Neuronal stem cell (in vitro differentiated cells): ENCODE results near the gene VWF.

Source experiments
- DNase-seq: peaks from one replicate; pipeline ENCODE4 v3.0.0-alpha.2; 2013; ENCODE audit warnings: low spot score
- H2AFZ ChIP-seq: one replicate; pipeline ENCODE4 v1.6.1; 2013; ENCODE audit warnings: mild to moderate bottlenecking, low read length, inconsistent platforms
- H2AK5ac ChIP-seq: 2 replicates; pipeline ENCODE4 v1.6.1; 2013; ENCODE audit warnings: low read depth, mild to moderate bottlenecking, inconsistent platforms, low read length, moderate library complexity, mixed read lengths
- H2BK120ac ChIP-seq: 2 replicates; pipeline ENCODE4 v1.6.1; 2013; ENCODE audit warnings: low read depth, mild to moderate bottlenecking, inconsistent platforms, low read length, moderate library complexity, mixed read lengths
- H2BK12ac ChIP-seq: one replicate; pipeline ENCODE4 v1.6.1; 2013; ENCODE audit warnings: low read length, inconsistent platforms
- H2BK15ac ChIP-seq: 2 replicates; pipeline ENCODE4 v1.6.1; 2013; ENCODE audit warnings: mild to moderate bottlenecking, low read length, inconsistent platforms, mixed read lengths
- H2BK5ac ChIP-seq: one replicate; pipeline ENCODE4 v1.6.1; 2013; ENCODE audit warnings: inconsistent platforms, mild to moderate bottlenecking, low read length, moderate library complexity
- H3K14ac ChIP-seq: one replicate; pipeline ENCODE4 v1.6.1; 2013; ENCODE audit warnings: low read length, inconsistent platforms
- H3K18ac ChIP-seq: 2 replicates; pipeline ENCODE4 v1.6.1; 2013; ENCODE audit warnings: low read length, inconsistent platforms
- H3K23ac ChIP-seq: 2 replicates; pipeline ENCODE4 v1.6.1; 2013; ENCODE audit warnings: low read depth, mild to moderate bottlenecking, mixed read lengths, low read length, inconsistent platforms; ENCODE audit not compliant: poor library complexity
- H3K27ac ChIP-seq: replicated peaks from 3 replicates; pipeline ENCODE4 v1.5.1; 2013; ENCODE audit warnings: low read length, inconsistent platforms
- H3K27me3 ChIP-seq, 3 experiments: 2 replicates each; pipeline ENCODE4 v1.6.1; 2013; ENCODE audit warnings: low read length in 3 of 3, mild to moderate bottlenecking in 2 of 3, inconsistent platforms in 1 of 3, low read depth in 1 of 3, mixed read lengths in 1 of 3, moderate library complexity in 1 of 3; ENCODE audit not compliant: control insufficient read depth in 3 of 3, insufficient read depth in 3 of 3
- H3K36me3 ChIP-seq, 2 donors: replicated peaks in 1 of 2; 2 replicates each; pipeline ENCODE4 v1.6.1; 2013; ENCODE audit warnings: low read length in 2 of 2; ENCODE audit not compliant: control insufficient read depth in 2 of 2, insufficient read depth in 2 of 2
- H3K4ac ChIP-seq: 2 replicates; pipeline ENCODE4 v1.6.1; 2013; ENCODE audit warnings: inconsistent platforms, mild to moderate bottlenecking, low read length, moderate library complexity
- H3K4me1 ChIP-seq, 2 donors: 1 replicate in 1 of 2; 2 replicates in 1 of 2; pipeline ENCODE4 v1.6.1; 2013; ENCODE audit warnings: low read length in 2 of 2, low read depth in 1 of 2; ENCODE audit not compliant: control insufficient read depth in 2 of 2, insufficient read depth in 1 of 2
- H3K4me2 ChIP-seq: one replicate; pipeline ENCODE4 v1.6.1; 2013; ENCODE audit warnings: mild to moderate bottlenecking, low read length, inconsistent platforms; ENCODE audit not compliant: insufficient read depth, poor library complexity, severe bottlenecking
- H3K4me3 ChIP-seq, 2 donors: 2 replicates each; pipeline ENCODE4 v1.5.1; 2013; ENCODE audit warnings: low read length in 2 of 2, mild to moderate bottlenecking in 2 of 2, inconsistent platforms in 1 of 2, moderate library complexity in 1 of 2
- H3K79me1 ChIP-seq: one replicate; pipeline ENCODE4 v1.6.1; 2013; ENCODE audit warnings: low read depth, mild to moderate bottlenecking, inconsistent platforms, low read length, moderate library complexity
- H3K9ac ChIP-seq: one replicate; pipeline ENCODE4 v1.6.1; 2013; ENCODE audit warnings: mild to moderate bottlenecking, low read depth, low read length, inconsistent platforms; ENCODE audit not compliant: poor library complexity
- H3K9me3 ChIP-seq, 2 donors: replicated peaks in 1 of 2; 2 replicates each; pipeline versions ENCODE3 to v1.6.1; 2013; ENCODE audit warnings: low read length in 2 of 2, mild to moderate bottlenecking in 2 of 2, inconsistent platforms in 1 of 2, low read depth in 1 of 2, mixed read lengths in 1 of 2, moderate library complexity in 1 of 2; ENCODE audit not compliant: control insufficient read depth in 2 of 2, insufficient read depth in 1 of 2
- H4K8ac ChIP-seq: one replicate; pipeline ENCODE4 v1.6.1; 2013; ENCODE audit warnings: low read depth, mild to moderate bottlenecking, inconsistent platforms, low read length, moderate library complexity
- H4K91ac ChIP-seq: one replicate; pipeline ENCODE4 v1.6.1; 2013; ENCODE audit warnings: low read length, low read depth, mild to moderate bottlenecking, inconsistent platforms; ENCODE audit not compliant: poor library complexity
- WGBS, 2 donors: extraction: QIAGEN DNeasy Blood & Tissue Kit; methylation state at CpG; one replicate each; pipeline ENCODE4 v1.1.7; 2013; ENCODE audit warnings: missing lambda C conversion rate in 2 of 2, mixed read lengths in 1 of 2; ENCODE audit not compliant: insufficient read length in 2 of 2, insufficient replicate concordance in 1 of 2; ENCODE audit errors: extremely low coverage in 2 of 2; 5-methylcytosine and 5-hydroxymethylcytosine counted together

Gene VWF

GRCh38 chr12:6034596-6034995 lies 89.9 kb downstream of the VWF start:
- no peak overlapping the region for H4K8ac ChIP-seq
- H3K23ac ChIP-seq: no peak overlapping the region
- no peak overlapping the region for H3K4me3 ChIP-seq
- no peak overlapping the region for H2BK12ac ChIP-seq
- H3K9me3 ChIP-seq: peaks cover 0 to 2% of the 10 kb centered on the region in 2 donors
- no peak overlapping the region for H2AFZ ChIP-seq
- no peak overlapping the region for H2BK15ac ChIP-seq
- H3K79me1 ChIP-seq: no peaks in the 10 kb centered on the region
- no peak overlapping the region for H3K14ac ChIP-seq
- H3K18ac ChIP-seq: no peak overlapping the region
- H3K36me3 ChIP-seq: no peaks in the 10 kb centered on the region
- no peaks in the 10 kb centered on the region for H3K4me1 ChIP-seq
- WGBS, 2 donors: no CpG with 5 or more reads among the region's 9 CpGs
- H4K91ac ChIP-seq: no peak overlapping the region
- H2BK5ac ChIP-seq: no peak overlapping the region
- H3K9ac ChIP-seq: no peak overlapping the region
- H3K27me3 ChIP-seq: peaks cover 0 to 4% (median 0%) of the 10 kb centered on the region in 3 experiments
- no peak for DNase-seq
- H2BK120ac ChIP-seq: no peak overlapping the region
- no peak overlapping the region for H2AK5ac ChIP-seq
- no peak overlapping the region for H3K4me2 ChIP-seq
- no peak overlapping the region for H3K27ac ChIP-seq
- H3K4ac ChIP-seq: no peak overlapping the region

GRCh38 chr12:6033546-6033945 lies 90.9 kb downstream of the VWF start:
- DNase-seq: no peak
- Histone ChIP-seq H3K4me2 (no peak overlapping the region), H3K27ac (no peak overlapping the region), H3K9me3 (peaks cover 0 to 2% of the 10 kb centered on the region in 2 donors), H2BK120ac (no peak overlapping the region), H3K36me3 (no peaks in the 10 kb centered on the region), H3K79me1 (no peaks in the 10 kb centered on the region), H2BK5ac (no peak overlapping the region), H3K9ac (no peak overlapping the region), H2AFZ (no peak overlapping the region), H3K4ac (no peak overlapping the region), H4K91ac (no peak overlapping the region), H3K4me3 (no peak overlapping the region), H3K18ac (peak overlapping the region; percentile 8), H4K8ac (no peak overlapping the region), H2BK12ac (no peak overlapping the region), H3K4me1 (no peaks in the 10 kb centered on the region), H2BK15ac (no peak overlapping the region), H3K23ac (no peak overlapping the region), H3K14ac (no peak overlapping the region), H3K27me3 (no peaks in the 10 kb centered on the region), H2AK5ac (no peak overlapping the region)
- no CpG with 5 or more reads among the region's 8 CpGs for WGBS, 2 donors

GRCh38 chr12:6032726-6033125 lies 91.7 kb downstream of the VWF start:
- Histone ChIP-seq H3K9me3 (peaks cover 4 to 5% of the 10 kb centered on the region in 2 donors), H3K36me3 (no peaks in the 10 kb centered on the region), H3K4ac (no peak overlapping the region), H3K4me2 (no peak overlapping the region), H3K23ac (no peak overlapping the region), H2AK5ac (no peak overlapping the region), H3K18ac (no peak overlapping the region), H4K8ac (no peak overlapping the region), H2BK5ac (no peak overlapping the region), H2AFZ (no peak overlapping the region), H3K79me1 (no peaks in the 10 kb centered on the region), H2BK120ac (no peak overlapping the region), H3K4me3 (peak overlapping the region in 1 of 2 donors; percentile 13), H2BK12ac (no peak overlapping the region), H3K27ac (no peak overlapping the region), H3K27me3 (no peaks in the 10 kb centered on the region), H4K91ac (no peak overlapping the region), H3K4me1 (no peaks in the 10 kb centered on the region), H3K9ac (no peak overlapping the region), H2BK15ac (no peak overlapping the region), H3K14ac (no peak overlapping the region)
- WGBS, 2 donors: 100% methylated on average over 4 of the region's 8 CpGs; no CpG with 5 or more reads in 1 of the 2 donors
- DNase-seq: no peak

- no peak overlapping the region for H3K14ac ChIP-seq
- H3K27ac ChIP-seq: no peak overlapping the region
- no peak overlapping the region for H2BK12ac ChIP-seq
- no peaks in the 10 kb centered on the region for H3K27me3 ChIP-seq
- H4K8ac ChIP-seq: no peak overlapping the region
- H3K4ac ChIP-seq: no peak overlapping the region
- H4K91ac ChIP-seq: no peak overlapping the region
- H3K4me1 ChIP-seq: no peaks in the 10 kb centered on the region
- no peak overlapping the region for H2BK120ac ChIP-seq
- H3K36me3 ChIP-seq: no peaks in the 10 kb centered on the region
- no peak overlapping the region for H3K23ac ChIP-seq
- H3K9ac ChIP-seq: no peak overlapping the region
- H3K18ac ChIP-seq: no peak overlapping the region
- no peak for DNase-seq
- no peak overlapping the region for H2AFZ ChIP-seq
- no peak overlapping the region for H2AK5ac ChIP-seq
- no CpG with 5 or more reads among the region's 8 CpGs for whole genome bisulfite sequencing, 2 donors
- H3K79me1 ChIP-seq: no peaks in the 10 kb centered on the region
- no peak overlapping the region for H2BK5ac ChIP-seq
- peaks cover 7 to 10% of the 10 kb centered on the region in 2 donors for H3K9me3 ChIP-seq
- H3K4me3 ChIP-seq: no peak overlapping the region
- no peak overlapping the region for H3K4me2 ChIP-seq
- H2BK15ac ChIP-seq: no peak overlapping the region
Measured at GRCh38 chr12:6031001-6031400, 93.5 kb downstream of the VWF start.
